GM18505 (cell line): ENCODE measurements around the gene CEP85L.
"Not testable (repeated sequence)": the region's sequence is repeated elsewhere in the genome, so short reads cannot be mapped to it uniquely, and the experiment has no call there.

ENCODE experiments used
- ATAC-seq: cut with Tn5 transposase; IDR thresholded peaks from one replicate; pipeline ENCODE4 v1.9.1; 2021; ENCODE audit not compliant: unreplicated experiment
- POLR2A ChIP-seq: IDR thresholded peaks from 4 replicates; pipeline ENCODE4 v1.6.1; 2011; ENCODE audit warnings: borderline replicate concordance; ENCODE audit not compliant: insufficient read depth, insufficient read length; ENCODE audit errors: extremely low read depth

The CEP85L gene

GRCh38 chr6:118451839-118452238 lies 199.6 kb downstream of the CEP85L start:
- TF ChIP-seq POLR2A = no peak
- ATAC-seq = no peak

DNA sequence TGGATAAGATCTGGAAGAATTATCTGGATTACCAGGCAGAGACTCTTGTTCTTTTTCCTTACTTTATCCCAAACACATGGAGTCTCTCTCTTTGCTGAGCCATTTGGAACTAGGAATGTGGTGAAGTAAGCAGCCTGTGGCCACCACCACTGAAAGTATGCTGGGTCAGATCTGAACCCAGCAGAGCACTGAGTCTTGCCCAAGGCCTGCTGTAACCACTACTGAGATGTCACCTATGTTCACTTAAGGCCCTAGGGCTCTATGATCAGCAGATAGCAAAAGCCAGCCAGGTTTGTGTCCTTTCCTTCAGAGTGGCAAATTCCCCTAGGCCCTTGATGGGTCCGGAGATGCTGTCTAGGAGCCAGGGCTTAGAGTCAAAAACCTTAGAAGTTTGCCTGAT lies 206.6 kb downstream of the CEP85L start:
- ATAC-seq = no peak
- TF ChIP-seq POLR2A = no peak

DNA sequence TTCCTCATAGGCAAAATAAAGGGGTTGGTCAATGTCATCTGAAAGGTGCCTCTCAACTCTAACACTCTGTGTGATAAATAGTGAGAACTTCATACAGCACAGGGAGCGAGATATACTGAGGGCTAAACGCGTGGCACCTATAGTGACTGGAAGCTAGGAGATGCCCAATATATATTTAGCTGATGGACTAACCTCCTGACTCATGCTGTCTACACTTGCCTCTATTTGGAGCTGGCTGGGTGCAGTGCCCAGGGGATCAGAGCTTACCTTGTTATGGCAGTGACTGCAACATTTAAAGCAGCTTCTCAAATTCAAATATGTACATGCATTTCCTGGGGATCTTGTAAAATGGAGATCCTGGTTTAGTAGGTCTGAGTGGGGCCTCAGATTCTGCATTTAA lies 214.9 kb downstream of the CEP85L start:
- no peak for ATAC-seq

DNA sequence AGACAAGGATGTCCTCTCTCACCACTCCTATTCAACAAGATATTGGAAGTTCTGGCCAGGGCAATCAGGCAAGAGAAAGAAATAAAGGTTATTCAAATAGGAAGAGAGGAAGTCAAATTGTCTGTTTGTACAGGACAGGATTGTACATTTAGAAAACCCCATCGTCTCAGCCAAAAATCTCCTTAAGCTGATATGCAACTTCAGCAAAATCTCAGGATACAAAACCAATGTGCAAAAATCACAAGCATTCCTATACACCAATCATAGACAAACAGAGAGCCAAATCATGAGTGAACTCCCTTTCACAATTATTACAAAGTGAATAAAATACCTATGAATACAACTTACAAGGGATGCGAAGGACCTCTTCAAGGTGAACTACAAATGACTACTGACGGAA lies 217.2 kb downstream of the CEP85L start:
- ATAC-seq = not testable (repeated sequence)

More for the DNA sequence above, 214.9 kb downstream of the CEP85L start:
- TF ChIP-seq POLR2A = no peak

DNA sequence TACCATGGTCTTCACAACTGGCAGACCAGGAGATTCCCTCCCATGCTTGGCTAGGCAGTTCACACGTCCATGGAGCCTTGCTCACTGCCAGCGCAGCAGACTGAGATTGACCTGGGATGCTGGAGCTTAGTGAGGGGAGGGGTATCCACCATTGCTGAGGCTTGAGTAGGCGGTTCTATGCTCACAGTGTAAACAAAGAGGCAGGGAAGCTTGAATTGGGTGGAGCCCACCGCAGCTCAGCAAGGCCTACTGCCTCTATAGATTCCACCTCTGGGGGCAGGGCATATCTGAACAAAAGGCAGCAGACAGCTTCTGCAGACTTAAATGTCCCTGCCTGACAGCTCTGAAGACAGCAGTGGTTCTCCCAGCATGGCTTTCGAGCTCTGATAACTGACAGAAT lies 230.1 kb downstream of the CEP85L start:
- not testable (repeated sequence) for ATAC-seq

DNA sequence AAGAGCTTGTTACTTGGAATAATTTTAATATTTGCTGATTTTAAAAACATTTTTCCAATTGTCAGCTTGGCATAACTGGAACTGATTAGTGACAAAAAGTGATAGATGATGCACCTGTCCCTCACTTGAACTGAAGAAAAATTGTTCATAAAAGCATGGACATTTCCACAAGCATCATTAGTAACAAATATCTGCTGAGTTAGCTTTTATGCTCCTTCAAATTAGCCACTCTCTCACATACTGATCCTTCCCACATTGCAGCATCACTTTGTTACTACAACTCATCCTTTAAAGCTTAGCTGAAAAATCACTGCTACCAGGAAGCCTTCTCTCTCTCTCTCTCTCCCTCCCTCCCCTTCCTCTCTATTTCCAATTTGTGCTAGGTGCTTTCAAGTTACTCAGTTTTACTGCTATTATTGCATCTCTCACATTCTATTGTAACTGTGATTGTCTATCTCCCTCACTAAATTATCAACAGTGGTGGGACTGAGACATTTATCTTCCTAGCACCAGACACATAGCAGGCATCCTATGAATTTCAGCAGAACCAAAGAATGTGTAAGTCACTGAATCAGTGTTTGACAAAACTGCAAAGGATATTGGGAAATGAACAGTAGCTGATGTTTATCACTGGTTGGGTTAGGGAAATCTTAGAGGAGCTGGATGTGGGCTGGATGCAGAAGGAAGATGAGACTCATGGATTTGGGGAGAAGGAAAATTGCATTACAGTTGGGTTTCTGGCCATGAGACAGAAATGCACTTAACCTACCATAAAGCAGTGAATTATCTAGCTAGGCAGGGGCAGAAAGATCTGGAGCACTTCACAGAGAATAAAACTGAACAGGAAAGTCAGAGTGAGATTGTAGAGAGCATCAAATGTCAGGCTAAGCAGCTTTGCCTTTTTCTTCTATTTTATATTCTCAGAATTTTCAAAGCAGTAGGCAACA lies 231.7 kb downstream of the CEP85L start:
- no peak for TF ChIP-seq POLR2A
- ATAC-seq = no peak
